Measurements from ENCODE around the gene CD4. TPM values are rescaled to one million over a fixed set of nuclear protein-coding genes. Genes with fewer than 3 reads are reported as not detected.

Gene CD4
- total RNA-seq, 1 experiment from 2014 or later, result 0.42 TPM

DNA sequence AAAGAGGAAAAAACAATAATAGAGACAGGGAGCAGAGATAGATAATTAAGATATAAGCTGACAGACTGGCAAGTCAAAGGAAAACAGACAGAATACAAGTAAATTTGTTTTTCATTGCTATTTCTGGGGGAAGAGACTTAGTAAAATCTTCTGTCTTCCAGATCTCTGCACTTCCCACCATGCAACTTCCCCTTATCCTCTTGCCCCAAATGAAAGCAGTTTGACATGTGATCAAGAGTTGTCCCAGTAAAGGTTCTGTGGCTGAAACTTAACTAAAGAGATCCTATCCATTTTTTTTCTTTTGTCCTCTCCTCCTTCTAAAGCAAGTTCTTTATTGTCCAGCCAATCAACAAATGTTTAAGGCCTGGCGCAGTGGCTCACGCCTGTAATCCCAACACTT lies 34.9 kb upstream of the CD4 start (continued):
- TF ChIP-seq, protein P1, sequence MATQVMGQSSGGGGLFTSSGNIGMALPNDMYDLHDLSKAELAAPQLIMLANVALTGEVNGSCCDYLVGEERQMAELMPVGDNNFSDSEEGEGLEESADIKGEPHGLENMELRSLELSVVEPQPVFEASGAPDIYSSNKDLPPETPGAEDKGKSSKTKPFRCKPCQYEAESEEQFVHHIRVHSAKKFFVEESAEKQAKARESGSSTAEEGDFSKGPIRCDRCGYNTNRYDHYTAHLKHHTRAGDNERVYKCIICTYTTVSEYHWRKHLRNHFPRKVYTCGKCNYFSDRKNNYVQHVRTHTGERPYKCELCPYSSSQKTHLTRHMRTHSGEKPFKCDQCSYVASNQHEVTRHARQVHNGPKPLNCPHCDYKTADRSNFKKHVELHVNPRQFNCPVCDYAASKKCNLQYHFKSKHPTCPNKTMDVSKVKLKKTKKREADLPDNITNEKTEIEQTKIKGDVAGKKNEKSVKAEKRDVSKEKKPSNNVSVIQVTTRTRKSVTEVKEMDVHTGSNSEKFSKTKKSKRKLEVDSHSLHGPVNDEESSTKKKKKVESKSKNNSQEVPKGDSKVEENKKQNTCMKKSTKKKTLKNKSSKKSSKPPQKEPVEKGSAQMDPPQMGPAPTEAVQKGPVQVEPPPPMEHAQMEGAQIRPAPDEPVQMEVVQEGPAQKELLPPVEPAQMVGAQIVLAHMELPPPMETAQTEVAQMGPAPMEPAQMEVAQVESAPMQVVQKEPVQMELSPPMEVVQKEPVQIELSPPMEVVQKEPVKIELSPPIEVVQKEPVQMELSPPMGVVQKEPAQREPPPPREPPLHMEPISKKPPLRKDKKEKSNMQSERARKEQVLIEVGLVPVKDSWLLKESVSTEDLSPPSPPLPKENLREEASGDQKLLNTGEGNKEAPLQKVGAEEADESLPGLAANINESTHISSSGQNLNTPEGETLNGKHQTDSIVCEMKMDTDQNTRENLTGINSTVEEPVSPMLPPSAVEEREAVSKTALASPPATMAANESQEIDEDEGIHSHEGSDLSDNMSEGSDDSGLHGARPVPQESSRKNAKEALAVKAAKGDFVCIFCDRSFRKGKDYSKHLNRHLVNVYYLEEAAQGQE (IDR thresholded peaks at IDR 0.05; ENCODE audit: low read depth), result no peak
- TF ChIP-seq CEBPB (IDR thresholded peaks at IDR 0.05; ENCODE audit: low read depth) (no peak), EZH2phosphoT487 (IDR thresholded peaks at IDR 0.05; ENCODE audit: borderline replicate concordance) (no peak), YY1 (IDR thresholded peaks at IDR 0.05; ENCODE audit: extremely low read depth, insufficient replicate concordance, low read depth, low read length) (no peak)

DNA sequence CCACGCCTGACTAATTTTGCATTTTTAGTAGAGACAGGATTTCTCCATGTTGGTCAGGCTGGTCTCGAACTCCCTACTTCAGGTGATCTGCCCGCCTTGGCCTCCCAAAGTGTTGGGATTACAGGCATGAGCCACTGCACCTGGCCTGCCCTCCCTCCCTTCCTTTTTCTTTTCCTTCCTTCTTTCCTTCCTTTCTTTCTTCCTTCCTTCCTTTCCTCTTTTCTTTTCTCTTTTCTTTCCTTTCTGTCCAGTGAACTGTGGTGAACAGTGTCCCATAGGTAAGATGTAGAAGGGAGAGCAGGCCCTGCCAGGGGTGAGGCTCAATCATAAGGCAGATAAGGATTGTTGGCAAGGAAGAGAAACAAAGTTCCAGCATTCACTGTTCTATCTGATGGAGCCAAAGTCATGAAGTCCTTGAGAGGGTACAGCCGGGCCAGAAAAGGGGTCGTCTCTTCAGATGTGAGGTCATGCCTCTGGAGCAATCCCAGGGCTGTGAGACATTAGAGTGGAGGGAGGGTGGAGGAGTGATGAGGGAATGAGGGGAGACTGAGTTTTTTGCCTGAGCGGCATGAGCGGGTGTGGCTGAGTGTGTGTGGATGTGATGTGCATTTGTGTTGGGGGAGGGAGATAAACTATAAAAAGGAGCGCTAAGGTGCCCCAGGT lies 32.2 kb upstream of the CD4 start:
- Histone ChIP-seq H3K27me3 (ENCODE audit: insufficient read depth, low read length) (no peaks in the 10 kb centered on the region), H3K79me2 (ENCODE audit: insufficient read depth, low read length) (peaks cover 8% of the 10 kb centered on the region), H3K9ac (ENCODE audit: low read length) (no peak overlapping the region), H3K36me3 (ENCODE audit: control insufficient read depth in 1 of 2, insufficient read depth in 2 of 2, low read length in 2 of 2) (no peaks in the 10 kb centered on the region), H4K20me1 (ENCODE audit: insufficient read depth) (no peaks in the 10 kb centered on the region), H3K9me3 (ENCODE audit: control insufficient read depth in 1 of 2, insufficient read depth in 1 of 2, low read depth in 1 of 2, low read length in 2 of 2) (no peaks in the 10 kb centered on the region), H2AFZ (ENCODE audit: low read depth, low read length, poor library complexity, severe bottlenecking) (no peak overlapping the region), H3K4me3 (replicated peaks in 1 of 2; ENCODE audit: low read depth in 1 of 2, low read length in 2 of 2) (no peak overlapping the region), H3K4me1 (ENCODE audit: control insufficient read depth in 1 of 2, insufficient read depth in 2 of 2, low read length in 2 of 2) (peaks cover 13 to 44% of the 10 kb centered on the region in 2 experiments; a peak in 3 of 4 replicates), H3K4me2 (ENCODE audit: low read length) (no peak overlapping the region), H3K9me2 (ENCODE audit: insufficient read depth) (no peaks in the 10 kb centered on the region), H3K27ac (ENCODE audit: low read depth, low read length) (no peak overlapping the region)
- CTCF ChIA-PET, result no interaction called here
- no peak for ATAC-seq
- POLR2A ChIA-PET, result interaction anchor here (1.1 kb wide), 1 partner anchor 9 kb away, joined by 4 read pairs; the partner anchor contains the start of gene PTMS
- intact Hi-C loops (cut with micrococcal nuclease), result no loop called here
- RAD21 ChIA-PET (ENCODE audit: low non-redundant PET in 1 of 2, low total read pairs in 2 of 2, uncharacterized antibody in 2 of 2, unreplicated experiment in 2 of 2), result no interaction called here
- no peak for DNase-seq (ENCODE audit: low read depth, low spot score)
- no TSS peak for BruUV-seq (replicated peaks)
- TF ChIP-seq POLR2AphosphoS5 (IDR thresholded peaks at IDR 0.05; ENCODE audit: low read depth, low read length), result no peak
- no peak for TF ChIP-seq EZH2 (IDR thresholded peaks at IDR 0.05)
- TF ChIP-seq, protein P2, sequence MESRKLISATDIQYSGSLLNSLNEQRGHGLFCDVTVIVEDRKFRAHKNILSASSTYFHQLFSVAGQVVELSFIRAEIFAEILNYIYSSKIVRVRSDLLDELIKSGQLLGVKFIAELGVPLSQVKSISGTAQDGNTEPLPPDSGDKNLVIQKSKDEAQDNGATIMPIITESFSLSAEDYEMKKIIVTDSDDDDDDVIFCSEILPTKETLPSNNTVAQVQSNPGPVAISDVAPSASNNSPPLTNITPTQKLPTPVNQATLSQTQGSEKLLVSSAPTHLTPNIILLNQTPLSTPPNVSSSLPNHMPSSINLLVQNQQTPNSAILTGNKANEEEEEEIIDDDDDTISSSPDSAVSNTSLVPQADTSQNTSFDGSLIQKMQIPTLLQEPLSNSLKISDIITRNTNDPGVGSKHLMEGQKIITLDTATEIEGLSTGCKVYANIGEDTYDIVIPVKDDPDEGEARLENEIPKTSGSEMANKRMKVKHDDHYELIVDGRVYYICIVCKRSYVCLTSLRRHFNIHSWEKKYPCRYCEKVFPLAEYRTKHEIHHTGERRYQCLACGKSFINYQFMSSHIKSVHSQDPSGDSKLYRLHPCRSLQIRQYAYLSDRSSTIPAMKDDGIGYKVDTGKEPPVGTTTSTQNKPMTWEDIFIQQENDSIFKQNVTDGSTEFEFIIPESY (IDR thresholded peaks at IDR 0.05; ENCODE audit: extremely low read depth, insufficient replicate concordance, low read length), result no peak
- no peak for TF ChIP-seq TCF7L2 (IDR thresholded peaks at IDR 0.05; ENCODE audit: borderline replicate concordance, extremely low read depth, insufficient read depth, insufficient read length)
- no peak for TF ChIP-seq ZNF274 (IDR thresholded peaks at IDR 0.05; ENCODE audit: low read depth, low read length)
- TF ChIP-seq CEBPB (IDR thresholded peaks at IDR 0.05; ENCODE audit: low read depth), result no peak
- no peak for TF ChIP-seq ZFX (IDR thresholded peaks at IDR 0.05)
- TF ChIP-seq ELF1 (IDR thresholded peaks at IDR 0.05; ENCODE audit: borderline replicate concordance, low read depth), result no peak
- TF ChIP-seq EZH2phosphoT487 (IDR thresholded peaks at IDR 0.05; ENCODE audit: borderline replicate concordance), result no peak
- TF ChIP-seq RAD21 (IDR thresholded peaks at IDR 0.05; ENCODE audit: low read depth), result no peak
- no peak for TF ChIP-seq EGR1 (IDR thresholded peaks at IDR 0.05; ENCODE audit: low read depth)
- TF ChIP-seq POLR2A (IDR thresholded peaks at IDR 0.05; ENCODE audit: borderline replicate concordance, extremely low read depth, insufficient read depth, insufficient read length), result no peak
- no peak for TF ChIP-seq YY1 (IDR thresholded peaks at IDR 0.05; ENCODE audit: extremely low read depth, insufficient replicate concordance, low read depth, low read length)
